ENCODE results near the gene GPR61.

GPR61 gene

DNA sequence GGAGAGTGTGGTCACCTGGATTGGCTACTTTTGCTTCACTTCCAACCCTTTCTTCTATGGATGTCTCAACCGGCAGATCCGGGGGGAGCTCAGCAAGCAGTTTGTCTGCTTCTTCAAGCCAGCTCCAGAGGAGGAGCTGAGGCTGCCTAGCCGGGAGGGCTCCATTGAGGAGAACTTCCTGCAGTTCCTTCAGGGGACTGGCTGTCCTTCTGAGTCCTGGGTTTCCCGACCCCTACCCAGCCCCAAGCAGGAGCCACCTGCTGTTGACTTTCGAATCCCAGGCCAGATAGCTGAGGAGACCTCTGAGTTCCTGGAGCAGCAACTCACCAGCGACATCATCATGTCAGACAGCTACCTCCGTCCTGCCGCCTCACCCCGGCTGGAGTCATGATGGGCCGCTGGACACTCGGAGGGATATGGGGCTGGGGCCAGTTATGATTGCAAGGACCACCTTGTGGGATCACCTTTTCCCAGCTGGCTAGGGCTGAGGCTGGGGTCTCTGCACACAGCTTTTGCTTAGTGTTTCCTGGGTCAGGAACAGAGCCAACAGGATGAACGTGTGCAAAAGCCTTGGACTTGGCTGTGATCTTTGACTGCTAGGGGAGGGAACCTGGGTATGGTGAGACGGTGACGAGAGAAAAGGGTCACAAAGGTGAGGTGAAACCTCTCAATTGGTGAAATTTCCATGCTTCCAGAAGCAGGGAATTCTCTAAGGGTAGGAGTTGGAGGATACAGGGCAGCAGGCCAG, 4.5 kb downstream of the GPR61 start:
- no peaks in the 10 kb centered on the region for H3K9me3 ChIP-seq (ENCODE audit: low read depth, low read length)
- H3K36me3 ChIP-seq (ENCODE audit: insufficient read depth, low read length): no peaks in the 10 kb centered on the region
- no peak overlapping the region for H3K27ac ChIP-seq
- no peak overlapping the region for H3K9ac ChIP-seq (ENCODE audit: insufficient read length)
- no peak for DNase-seq (ENCODE audit: low read depth, low spot score)
- TF ChIP-seq FOXP2 (optimal IDR thresholded peaks at IDR 0.05; ENCODE audit: control extremely low read depth, extremely low read length, insufficient read depth): no peak
- no peak for TF ChIP-seq EZH2 (IDR thresholded peaks at IDR 0.05)
- TF ChIP-seq POLR2AphosphoS5 (IDR thresholded peaks at IDR 0.05; ENCODE audit: borderline replicate concordance, low read depth, low read length): no peak
- no peak overlapping the region for H3K4me3 ChIP-seq

DNA sequence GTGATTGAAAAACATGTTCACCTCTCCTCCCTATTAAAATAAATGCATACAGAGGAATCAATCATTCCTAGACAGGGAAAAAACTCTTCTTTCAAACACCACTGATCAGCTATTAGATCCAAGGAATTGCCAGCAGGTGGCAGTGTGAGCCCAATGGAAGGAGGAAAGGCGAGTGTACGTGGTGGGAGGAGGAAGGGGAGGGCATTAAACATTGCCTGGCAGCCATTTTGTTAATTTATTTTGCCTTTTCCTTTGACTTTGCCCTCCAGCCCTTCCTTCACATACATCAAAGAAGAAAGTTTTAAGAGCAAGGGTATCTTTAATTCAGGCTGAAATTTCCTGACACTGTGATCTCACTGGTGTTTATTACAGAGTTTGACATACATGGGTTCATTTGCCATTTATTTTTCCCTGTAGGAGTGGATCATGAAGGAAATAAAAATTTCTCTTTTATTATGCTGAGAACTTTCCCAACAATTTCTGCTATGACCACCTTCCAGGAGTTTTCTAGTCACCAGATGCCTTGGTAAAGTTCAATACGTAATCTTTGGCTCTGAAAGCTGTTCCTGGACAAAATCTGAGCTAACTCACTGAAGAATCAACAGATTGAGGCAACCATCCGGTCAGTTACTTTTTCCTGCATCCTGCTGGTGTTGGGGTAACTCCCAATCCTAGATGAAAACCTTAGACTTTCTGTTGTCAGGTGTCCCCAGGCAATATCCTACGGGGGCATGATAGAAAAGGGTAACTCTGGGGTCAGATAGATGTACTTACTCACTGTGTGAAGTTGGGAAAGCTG, 6.8 kb downstream of the GPR61 start:
- no peaks in the 10 kb centered on the region for H3K9me3 ChIP-seq (ENCODE audit: low read depth, low read length)
- H3K36me3 ChIP-seq (ENCODE audit: insufficient read depth, low read length): no peaks in the 10 kb centered on the region
- peak; percentile 75 for DNase-seq (ENCODE audit: low read depth, low spot score)
- peak overlapping the region; percentile 90 for H3K27ac ChIP-seq
- peak overlapping the region; percentile 85 for H3K9ac ChIP-seq (ENCODE audit: insufficient read length)
- TF ChIP-seq FOXP2 (optimal IDR thresholded peaks at IDR 0.05; ENCODE audit: control extremely low read depth, extremely low read length, insufficient read depth): no peak
- peak; percentile 42; the same call in 1 of the 2 replicates for TF ChIP-seq POLR2AphosphoS5 (IDR thresholded peaks at IDR 0.05; ENCODE audit: borderline replicate concordance, low read depth, low read length)
- peak overlapping the region; percentile 89 for H3K4me3 ChIP-seq

DNA sequence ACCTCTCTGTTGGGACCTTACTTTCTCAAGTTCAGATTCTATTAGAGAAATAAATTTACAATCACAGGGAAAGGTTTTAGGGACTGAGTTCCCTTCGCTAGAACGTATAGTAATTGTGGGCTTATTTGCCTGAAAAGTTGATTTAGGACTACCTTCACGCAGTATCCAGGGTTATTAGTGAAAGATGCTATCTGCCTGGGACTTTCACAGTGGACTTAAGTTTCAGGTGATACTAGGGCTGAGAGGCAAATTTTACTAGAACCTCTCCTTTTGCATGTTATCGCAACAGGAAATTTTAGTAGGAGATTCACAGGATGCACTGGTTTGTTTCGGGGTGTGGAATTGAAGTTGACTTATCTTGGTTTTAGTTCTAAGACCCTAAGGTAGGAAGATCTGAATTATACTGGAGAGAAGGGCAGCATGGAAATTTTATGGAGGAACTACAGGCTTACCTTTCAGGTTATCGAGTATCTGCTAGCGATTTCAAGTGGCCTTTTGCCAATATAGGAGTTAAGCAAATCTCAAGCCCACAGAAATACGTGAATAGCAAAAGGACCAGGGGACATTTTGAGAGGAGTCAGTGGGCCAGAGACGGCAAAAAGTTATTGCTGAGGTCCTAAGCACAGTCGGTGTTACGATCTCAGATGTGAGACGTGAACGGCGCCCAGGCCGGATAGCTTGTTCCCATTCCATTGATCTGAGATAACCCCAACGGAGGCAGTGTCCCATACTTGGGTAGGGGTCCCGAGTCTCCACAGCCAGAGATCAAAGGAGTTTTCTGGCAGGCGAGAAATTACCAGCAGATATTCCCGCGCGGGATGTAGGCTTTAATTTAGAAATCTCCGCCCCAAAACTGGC, 8.0 kb downstream of the GPR61 start:
- no peaks in the 10 kb centered on the region; the same call in 1 of the 2 replicates for H3K36me3 ChIP-seq (ENCODE audit: insufficient read depth, low read length)
- H3K4me3 ChIP-seq: peak overlapping the region; percentile 89
- H3K27ac ChIP-seq: peak overlapping the region; percentile 90
- H3K9ac ChIP-seq (ENCODE audit: insufficient read length): peak overlapping the region; percentile 85
- H3K9me3 ChIP-seq (ENCODE audit: low read depth, low read length): no peaks in the 10 kb centered on the region
- no peak for DNase-seq (ENCODE audit: low read depth, low spot score)
- TF ChIP-seq EZH2 (IDR thresholded peaks at IDR 0.05) (no peak), FOXP2 (optimal IDR thresholded peaks at IDR 0.05; ENCODE audit: control extremely low read depth, extremely low read length, insufficient read depth) (no peak), POLR2AphosphoS5 (IDR thresholded peaks at IDR 0.05; ENCODE audit: borderline replicate concordance, low read depth, low read length) (no peak)

DNA sequence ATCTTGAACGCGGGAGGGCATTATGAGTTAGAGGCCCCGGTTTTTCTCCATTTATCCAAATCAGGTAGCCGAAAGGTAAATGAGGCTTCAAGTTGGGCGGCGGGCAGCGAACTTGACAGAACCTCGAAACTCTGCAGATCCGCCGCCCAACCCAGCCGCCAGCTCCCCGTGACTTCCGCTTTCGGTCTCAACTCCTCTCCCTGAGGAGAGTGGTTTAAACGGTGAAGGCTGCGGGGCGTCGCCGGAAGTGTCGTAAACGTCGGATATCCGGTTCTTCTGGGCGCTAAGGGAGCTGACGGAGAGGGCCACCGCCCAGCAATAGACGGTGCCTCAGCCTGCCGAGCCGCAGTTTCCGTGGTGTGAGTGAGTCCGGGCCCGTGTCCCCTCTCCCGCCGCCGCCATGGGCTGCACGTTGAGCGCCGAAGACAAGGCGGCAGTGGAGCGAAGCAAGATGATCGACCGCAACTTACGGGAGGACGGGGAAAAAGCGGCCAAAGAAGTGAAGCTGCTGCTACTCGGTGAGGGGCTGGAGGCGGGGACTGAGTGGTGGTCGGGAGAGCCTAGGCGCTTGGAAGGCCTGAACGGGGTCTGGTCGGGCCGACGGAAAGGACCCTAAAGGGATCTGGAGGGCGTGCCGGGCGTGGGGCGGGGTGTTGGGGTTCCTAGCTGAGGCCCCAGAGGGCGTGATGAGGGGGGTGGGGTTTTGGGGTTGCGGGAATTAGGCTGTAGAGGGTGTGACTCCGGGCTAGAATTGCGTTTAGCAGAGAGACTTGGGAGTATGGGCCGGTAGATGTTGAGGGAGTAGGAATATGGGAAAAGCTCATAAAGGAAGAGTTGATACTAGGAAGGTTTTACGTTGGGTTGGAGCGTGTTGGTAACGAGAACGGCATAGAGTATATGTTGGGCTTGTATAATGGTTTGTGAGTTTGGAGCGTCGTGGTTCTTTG, 8.9 kb downstream of the GPR61 start, which contains the start of gene GNAI3:
GNAI3 (plus strand) TSS at position 295 of the 947 bp plus-strand sequence; CDS start at position 401, 106 bp downstream.
- TF ChIP-seq EZH2 (IDR thresholded peaks at IDR 0.05): no peak
- no peak for TF ChIP-seq FOXP2 (optimal IDR thresholded peaks at IDR 0.05; ENCODE audit: control extremely low read depth, extremely low read length, insufficient read depth)
- peak; percentile 97 for TF ChIP-seq POLR2AphosphoS5 (IDR thresholded peaks at IDR 0.05; ENCODE audit: borderline replicate concordance, low read depth, low read length)
- H3K36me3 ChIP-seq (ENCODE audit: insufficient read depth, low read length): no peaks in the 10 kb centered on the region; the same call in 1 of the 2 replicates
- DNase-seq (ENCODE audit: low read depth, low spot score): peak; percentile 82
- H3K9ac ChIP-seq (ENCODE audit: insufficient read length): peak within 1 kb of the TSS; percentile 85
- peak within 1 kb of the TSS; percentile 90 for H3K27ac ChIP-seq
- H3K4me3 ChIP-seq: peak within 1 kb of the TSS; percentile 89
- no peaks in the 10 kb centered on the region for H3K9me3 ChIP-seq (ENCODE audit: low read depth, low read length)

DNA sequence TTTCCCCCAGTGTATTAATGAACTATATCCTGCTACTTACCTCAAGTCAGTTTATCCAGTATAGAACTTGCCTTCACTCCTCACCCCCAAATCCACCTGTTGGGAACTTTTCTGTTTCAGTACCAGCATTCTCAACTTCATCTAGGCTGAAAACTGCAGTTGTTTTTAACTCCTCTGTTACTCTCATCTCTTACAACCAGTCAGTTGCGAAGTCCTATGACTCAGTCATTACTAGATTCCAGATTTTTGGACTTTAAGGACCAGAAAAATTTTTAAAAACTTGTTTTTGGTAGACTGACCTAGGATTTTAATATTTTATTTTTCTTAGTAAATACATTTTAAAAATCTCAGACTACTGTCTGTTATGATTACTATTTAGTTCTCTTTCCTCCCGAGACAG, 16.9 kb downstream of the GPR61 start:
- no peaks in the 10 kb centered on the region for H3K9me3 ChIP-seq (ENCODE audit: low read depth, low read length)
- no peak overlapping the region for H3K4me3 ChIP-seq
- H3K27ac ChIP-seq: no peak overlapping the region
- no peaks in the 10 kb centered on the region; the same call in 1 of the 2 replicates for H3K36me3 ChIP-seq (ENCODE audit: insufficient read depth, low read length)
- DNase-seq (ENCODE audit: low read depth, low spot score): no peak
- TF ChIP-seq EZH2 (IDR thresholded peaks at IDR 0.05): no peak
- TF ChIP-seq POLR2AphosphoS5 (IDR thresholded peaks at IDR 0.05; ENCODE audit: borderline replicate concordance, low read depth, low read length): no peak
- TF ChIP-seq FOXP2 (optimal IDR thresholded peaks at IDR 0.05; ENCODE audit: control extremely low read depth, extremely low read length, insufficient read depth): no peak
- H3K9ac ChIP-seq (ENCODE audit: insufficient read length): no peak overlapping the region

DNA sequence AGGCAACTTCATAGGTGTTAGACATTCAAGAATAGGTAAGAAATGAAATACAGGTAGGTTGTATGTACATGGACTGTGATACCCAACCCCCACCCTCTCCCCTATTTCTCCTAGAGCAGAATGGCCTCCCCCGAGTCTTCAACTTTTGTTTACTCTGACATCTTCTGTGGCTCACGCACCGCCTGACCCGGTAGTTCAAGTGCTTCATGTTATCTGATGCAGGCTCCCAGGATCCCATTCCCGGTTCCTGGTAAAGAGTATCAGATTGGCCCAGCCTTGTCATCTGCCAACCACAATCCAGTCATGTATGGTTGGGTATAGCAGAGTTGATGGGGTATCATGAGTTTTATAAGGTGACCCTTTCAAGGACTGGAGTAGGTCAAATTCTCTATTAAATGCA, 17.8 kb downstream of the GPR61 start:
- DNase-seq (ENCODE audit: low read depth, low spot score): no peak
- H3K36me3 ChIP-seq (ENCODE audit: insufficient read depth, low read length): no peaks in the 10 kb centered on the region; the same call in 1 of the 2 replicates
- H3K9me3 ChIP-seq (ENCODE audit: low read depth, low read length): no peaks in the 10 kb centered on the region
- H3K27ac ChIP-seq: no peak overlapping the region
- TF ChIP-seq EZH2 (IDR thresholded peaks at IDR 0.05) (no peak), POLR2AphosphoS5 (IDR thresholded peaks at IDR 0.05; ENCODE audit: borderline replicate concordance, low read depth, low read length) (no peak), FOXP2 (optimal IDR thresholded peaks at IDR 0.05; ENCODE audit: control extremely low read depth, extremely low read length, insufficient read depth) (no peak)
- no peak overlapping the region for H3K4me3 ChIP-seq
- H3K9ac ChIP-seq (ENCODE audit: insufficient read length): no peak overlapping the region

DNA sequence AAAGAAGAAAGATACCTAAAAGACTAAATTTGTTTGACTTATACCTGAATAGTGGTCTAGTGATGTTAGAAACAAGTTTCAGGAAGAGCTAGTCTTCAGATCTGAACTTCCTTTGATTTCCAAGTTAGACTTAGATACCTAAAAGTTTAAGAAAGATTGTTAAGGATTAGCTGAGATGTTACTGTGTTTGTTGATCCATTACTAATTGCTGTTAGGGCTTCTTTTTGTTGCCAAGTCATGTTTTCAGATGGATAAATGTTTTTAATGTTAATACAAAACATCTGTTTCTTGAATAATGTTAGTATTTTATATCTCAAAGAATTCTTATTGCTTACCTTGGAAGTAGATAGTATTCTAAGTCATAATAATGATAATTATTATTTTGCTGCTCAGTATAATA, 20.3 kb downstream of the GPR61 start:
- Histone ChIP-seq H3K36me3 (ENCODE audit: insufficient read depth, low read length) (no peaks in the 10 kb centered on the region; the same call in 1 of the 2 replicates), H3K4me3 (no peak overlapping the region), H3K27ac (no peak overlapping the region), H3K9me3 (ENCODE audit: low read depth, low read length) (no peaks in the 10 kb centered on the region), H3K9ac (ENCODE audit: insufficient read length) (no peak overlapping the region)
- DNase-seq (ENCODE audit: low read depth, low spot score): no peak
- TF ChIP-seq FOXP2 (optimal IDR thresholded peaks at IDR 0.05; ENCODE audit: control extremely low read depth, extremely low read length, insufficient read depth): no peak
- TF ChIP-seq POLR2AphosphoS5 (IDR thresholded peaks at IDR 0.05; ENCODE audit: borderline replicate concordance, low read depth, low read length): no peak
- TF ChIP-seq EZH2 (IDR thresholded peaks at IDR 0.05): no peak

All from SK-N-MC (cell line).